Esophagus muscularis mucosa (tissue), 4 donors: ENCODE data around the gene FAM118A. TPM values are rescaled to one million over a fixed set of nuclear protein-coding genes. Genes with fewer than 3 reads are reported as not detected.
"Not testable (repeated sequence)": the region's sequence is repeated elsewhere in the genome, so short reads cannot be mapped to it uniquely, and the experiment has no call there.

ENCODE experiments used
- DNase-seq: peaks from one replicate; pipeline ENCODE4 v3.0.0-alpha.2; 2017; ENCODE audit errors: extremely low spot score
- H3K27ac ChIP-seq, 4 donors: fragments of 200-600 bp; sonication (generic); replicated peaks in 1 of 4; 1 replicate in 3 of 4; 2 replicates in 1 of 4; pipeline ENCODE4 v1.5.1; 2016 to 2019; ENCODE audit warnings: mild to moderate bottlenecking in 1 of 4
- H3K27me3 ChIP-seq, 4 donors: fragments of 200-600 bp; sonication (generic); one replicate each; pipeline versions ENCODE4 v1.5.1 to v1.6.0; 2016 to 2019
- H3K36me3 ChIP-seq, 4 donors: fragments of 200-600 bp; sonication (generic); one replicate each; pipeline ENCODE4 v1.5.1; 2016 to 2019
- H3K4me1 ChIP-seq, 4 donors: fragments of 200-600 bp; sonication (generic); one replicate each; pipeline ENCODE4 v1.5.1; 2016 to 2019
- H3K4me3 ChIP-seq, 4 donors: fragments of 200-600 bp; sonication (generic); 1 replicate in 2 of 4; 2 replicates in 2 of 4; pipeline ENCODE4 v1.5.1; 2016 to 2019; ENCODE audit warnings: mild to moderate bottlenecking in 4 of 4, moderate library complexity in 1 of 4
- H3K9me3 ChIP-seq, 4 donors: fragments of 200-600 bp; sonication (generic); 1 replicate in 3 of 4; 2 replicates in 1 of 4; pipeline ENCODE4 v1.5.1; 2016 to 2019
- EP300 ChIP-seq: sonication (generic); formaldehyde crosslinking; IDR thresholded peaks from one replicate; pipeline ENCODE4 v1.6.1; 2017; ENCODE audit warnings: antibody characterized with exemption
- POLR2A ChIP-seq: fragments of 450-650 bp; IDR thresholded peaks from one replicate; pipeline ENCODE4 v1.6.1; 2017; ENCODE audit warnings: antibody characterized with exemption, moderate library complexity, mild to moderate bottlenecking, low read depth
- POLR2AphosphoS5 ChIP-seq, 2 donors: sonication (generic); formaldehyde crosslinking; IDR thresholded peaks; one replicate each; pipeline ENCODE4 v1.6.1; 2017; ENCODE audit warnings: antibody characterized with exemption in 2 of 2
- WGBS: methylation state at CpG from one replicate; pipeline ENCODE4 v1.1.5; 2018; 5-methylcytosine and 5-hydroxymethylcytosine counted together
- intact Hi-C: fragments of 100-400 bp; cut with DNase I; formaldehyde crosslinking; loops from one replicate; pipeline ENCODE4 v1.15.1; 2023
- total RNA-seq, 4 donors: library from RNA; depleted of rRNA; stranded (reverse); fragments of >200 nt; gene quantifications; one replicate each; pipeline versions ENCODE4 v1.1.0 to v1.2.1, GENCODE V29; 2016
- TF ChIP-seq, protein P1 (sequence below), 3 experiments: fragments of 200-600 bp in 2 of 3; fragments of 450-650 bp in 1 of 3; sonication (generic) in 2 of 3; IDR thresholded peaks; one replicate each; pipeline ENCODE4 v1.5.1; 2017 to 2019; ENCODE audit warnings: antibody characterized with exemption in 3 of 3, mild to moderate bottlenecking in 2 of 3, moderate library complexity in 1 of 3

FAM118A gene
- total RNA-seq, 4 donors from 2014 or later = 24.4 to 45.8 (median 32.1) TPM

DNA sequence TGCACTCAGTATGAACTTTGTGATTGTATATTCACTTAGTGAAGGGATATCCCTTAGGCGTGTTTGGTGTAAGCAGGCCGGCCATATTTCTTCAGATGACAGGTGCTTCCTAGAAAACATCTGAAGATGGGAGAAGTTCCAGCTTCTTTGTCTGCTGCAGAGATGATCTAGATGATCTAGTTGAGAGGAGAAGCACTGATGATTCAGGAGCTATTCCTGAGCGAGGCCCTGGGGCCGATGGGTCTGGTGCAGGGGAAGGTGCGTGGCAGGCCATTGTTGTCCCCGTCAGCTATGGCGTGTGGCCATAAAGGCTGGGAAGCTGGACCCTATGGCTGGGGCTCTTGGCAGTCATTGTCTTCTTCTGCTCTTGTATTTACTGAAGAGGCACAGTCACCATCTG, 14.0 kb downstream of the FAM118A start:
- intact Hi-C loops = no loop called here
- TF ChIP-seq POLR2A = no peak
- no peak for TF ChIP-seq POLR2AphosphoS5 (IDR thresholded peaks at IDR 0.05)
- TF ChIP-seq, protein P1, sequence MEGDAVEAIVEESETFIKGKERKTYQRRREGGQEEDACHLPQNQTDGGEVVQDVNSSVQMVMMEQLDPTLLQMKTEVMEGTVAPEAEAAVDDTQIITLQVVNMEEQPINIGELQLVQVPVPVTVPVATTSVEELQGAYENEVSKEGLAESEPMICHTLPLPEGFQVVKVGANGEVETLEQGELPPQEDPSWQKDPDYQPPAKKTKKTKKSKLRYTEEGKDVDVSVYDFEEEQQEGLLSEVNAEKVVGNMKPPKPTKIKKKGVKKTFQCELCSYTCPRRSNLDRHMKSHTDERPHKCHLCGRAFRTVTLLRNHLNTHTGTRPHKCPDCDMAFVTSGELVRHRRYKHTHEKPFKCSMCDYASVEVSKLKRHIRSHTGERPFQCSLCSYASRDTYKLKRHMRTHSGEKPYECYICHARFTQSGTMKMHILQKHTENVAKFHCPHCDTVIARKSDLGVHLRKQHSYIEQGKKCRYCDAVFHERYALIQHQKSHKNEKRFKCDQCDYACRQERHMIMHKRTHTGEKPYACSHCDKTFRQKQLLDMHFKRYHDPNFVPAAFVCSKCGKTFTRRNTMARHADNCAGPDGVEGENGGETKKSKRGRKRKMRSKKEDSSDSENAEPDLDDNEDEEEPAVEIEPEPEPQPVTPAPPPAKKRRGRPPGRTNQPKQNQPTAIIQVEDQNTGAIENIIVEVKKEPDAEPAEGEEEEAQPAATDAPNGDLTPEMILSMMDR (IDR thresholded peaks at IDR 0.05) = no peak
- TF ChIP-seq EP300 = no peak
- Histone ChIP-seq H3K9me3 (no peaks in the 10 kb centered on the region), H3K27me3 (no peaks in the 10 kb centered on the region), H3K4me3 (no peak overlapping the region), H3K36me3 (peaks cover 20 to 52% (median 46%) of the 10 kb centered on the region in 4 donors), H3K4me1 (peaks cover 14 to 32% (median 25%) of the 10 kb centered on the region in 4 donors), H3K27ac (no peak overlapping the region)
- 88% methylated on average over 7 of the region's 7 CpGs for WGBS
- no peak for DNase-seq

DNA sequence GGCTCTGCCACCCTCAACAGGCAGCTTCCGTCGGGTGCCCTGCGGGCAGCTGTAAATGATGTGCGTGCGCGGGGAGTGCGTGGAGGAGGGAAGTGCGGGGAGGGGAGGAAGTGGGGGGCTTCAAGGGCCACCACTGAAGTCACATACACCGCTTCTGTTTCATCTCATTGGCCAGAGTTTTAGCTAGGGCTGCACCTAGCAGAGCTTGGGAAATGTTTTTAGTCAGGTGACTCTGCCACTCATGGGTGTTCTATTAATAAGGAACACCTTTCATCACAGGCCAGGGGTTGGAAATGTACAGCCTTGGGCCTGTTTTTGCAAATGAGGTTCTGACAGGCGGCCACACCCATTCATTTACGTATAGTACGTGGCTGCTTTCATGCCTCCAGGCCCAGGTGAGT, 14.6 kb downstream of the FAM118A start:
- H3K4me1 ChIP-seq = peaks cover 13 to 32% (median 25%) of the 10 kb centered on the region in 4 donors
- intact Hi-C loops = no loop called here
- 92% methylated on average over 12 of the region's 12 CpGs for WGBS
- no peak overlapping the region for H3K4me3 ChIP-seq
- H3K36me3 ChIP-seq = peaks cover 20 to 55% (median 46%) of the 10 kb centered on the region in 4 donors
- no peak for TF ChIP-seq POLR2AphosphoS5 (IDR thresholded peaks at IDR 0.05)
- TF ChIP-seq, protein P1 (IDR thresholded peaks at IDR 0.05) = no peak
- no peak for TF ChIP-seq EP300
- TF ChIP-seq POLR2A = no peak
- no peak for DNase-seq
- H3K27ac ChIP-seq = no peak overlapping the region
- H3K27me3 ChIP-seq = no peaks in the 10 kb centered on the region
- H3K9me3 ChIP-seq = no peaks in the 10 kb centered on the region

DNA sequence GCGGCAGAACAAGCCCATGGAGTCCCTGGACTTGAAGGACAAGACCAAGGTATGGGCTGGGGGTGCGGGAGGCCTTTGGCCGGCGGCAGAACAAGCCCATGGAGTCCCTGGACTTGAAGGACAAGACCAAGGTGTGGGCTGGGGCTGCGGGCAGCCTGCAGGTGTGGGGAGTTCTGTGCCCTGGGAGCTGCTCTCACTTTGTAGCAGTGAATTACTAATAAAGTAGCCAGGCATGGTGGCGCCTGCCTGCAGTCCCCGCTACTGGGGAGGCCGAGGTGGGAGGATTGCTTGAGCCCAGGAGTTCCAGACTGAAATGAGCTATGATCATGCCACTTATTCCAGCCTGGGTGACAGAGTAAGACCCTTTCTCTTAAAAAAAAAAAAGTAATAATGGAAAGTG, 18.5 kb downstream of the FAM118A start:
- H3K4me3 ChIP-seq, intact Hi-C loops, H3K27ac ChIP-seq, H3K27me3 ChIP-seq, DNase-seq, H3K9me3 ChIP-seq: not testable (repeated sequence)
- peaks cover 23 to 81% (median 65%) of the 10 kb centered on the region in 4 donors for H3K36me3 ChIP-seq
- H3K4me1 ChIP-seq = peaks cover 8 to 23% (median 14%) of the 10 kb centered on the region in 4 donors
- 90% methylated on average over 8 of the region's 8 CpGs for WGBS

DNA sequence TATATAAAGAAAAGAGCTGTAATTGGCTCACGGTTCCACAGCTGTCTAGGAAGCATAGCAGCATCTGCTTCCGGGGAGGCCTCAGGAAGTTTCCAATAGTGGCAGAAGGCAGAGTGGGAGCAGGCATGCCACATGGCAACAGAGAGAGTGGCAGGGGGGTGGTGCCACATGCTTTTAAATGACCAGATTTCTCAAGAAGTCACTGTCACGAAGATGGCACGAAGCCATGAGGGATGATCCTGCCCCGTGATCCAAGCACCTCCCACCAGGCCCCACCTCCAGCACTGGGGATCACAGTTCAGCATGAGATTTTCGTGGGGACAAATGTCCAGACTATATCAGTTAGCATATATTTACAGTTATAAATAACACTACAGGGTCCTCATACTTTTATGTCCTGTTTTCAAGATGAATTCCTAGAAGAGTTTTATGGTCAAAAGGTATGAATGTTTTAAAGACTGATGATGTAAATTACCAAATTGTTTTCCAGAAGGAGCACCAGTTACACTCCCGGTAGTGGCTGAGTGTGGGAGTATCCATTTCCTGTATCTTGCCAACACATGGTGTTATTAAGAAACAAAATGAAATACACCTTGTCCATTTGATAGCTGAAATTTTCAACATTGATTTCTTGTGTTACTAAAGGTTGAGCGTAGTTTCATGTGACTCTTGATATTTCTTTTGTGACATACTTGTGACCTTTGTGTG, 19.2 kb downstream of the FAM118A start:
- TF ChIP-seq POLR2A (no peak), EP300 (no peak), POLR2AphosphoS5 (IDR thresholded peaks at IDR 0.05) (no peak)
- TF ChIP-seq, protein P1 (IDR thresholded peaks at IDR 0.05) = no peak
- Histone ChIP-seq H3K4me3 (no peak overlapping the region), H3K27ac (peak overlapping the region in 2 of 4 donors; percentile 24 to 36), H3K27me3 (no peaks in the 10 kb centered on the region), H3K9me3 (no peaks in the 10 kb centered on the region), H3K4me1 (peaks cover 10 to 23% (median 14%) of the 10 kb centered on the region in 4 donors), H3K36me3 (peaks cover 16 to 79% (median 60%) of the 10 kb centered on the region in 4 donors)
- 64% methylated on average over 8 of the region's 8 CpGs for WGBS
- no peak for DNase-seq
- intact Hi-C loops = no loop called here

DNA sequence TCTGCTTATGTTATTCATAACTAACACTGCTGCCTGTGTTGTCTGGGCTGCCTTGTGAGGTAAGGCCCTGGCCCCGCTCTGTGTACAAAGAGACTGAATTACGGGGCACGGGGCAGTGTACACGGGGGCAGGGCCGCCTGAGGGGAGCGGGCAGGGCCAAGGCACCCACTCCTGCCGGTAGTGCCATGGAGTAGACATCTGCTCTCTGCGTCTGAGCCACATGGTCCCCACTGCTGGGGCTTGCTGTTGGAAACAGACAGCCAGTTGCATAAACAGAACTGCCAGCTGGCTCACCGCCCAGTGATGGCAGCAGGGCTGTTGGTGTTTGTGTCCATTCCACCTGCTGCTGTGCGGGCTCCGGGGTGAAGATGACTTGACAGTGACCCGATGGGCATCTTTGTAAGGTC, 19.8 kb downstream of the FAM118A start:
- H3K27me3 ChIP-seq = no peaks in the 10 kb centered on the region
- WGBS = 84% methylated on average over 6 of the region's 12 CpGs
- H3K27ac ChIP-seq = peak overlapping the region in 2 of 4 donors; percentile 24 to 36
- intact Hi-C loops = no loop called here
- peaks cover 18 to 79% (median 57%) of the 10 kb centered on the region in 4 donors for H3K36me3 ChIP-seq
- no peaks in the 10 kb centered on the region for H3K9me3 ChIP-seq
- DNase-seq = no peak
- TF ChIP-seq, protein P1 (IDR thresholded peaks at IDR 0.05) = no peak
- TF ChIP-seq POLR2A = no peak
- TF ChIP-seq EP300 = no peak
- no peak for TF ChIP-seq POLR2AphosphoS5 (IDR thresholded peaks at IDR 0.05)
- no peak overlapping the region for H3K4me3 ChIP-seq
- peaks cover 13 to 23% (median 15%) of the 10 kb centered on the region in 4 donors for H3K4me1 ChIP-seq
